A204.1 (cell line): ENCODE measurements around the gene EPHA4.

Experiments
- FAIRE-seq: peaks from 2 replicates; lab custom pipeline; 2012; peaks lifted over from hg19 to GRCh38; lab: Jason Lieb, UNC

Gene EPHA4

DNA sequence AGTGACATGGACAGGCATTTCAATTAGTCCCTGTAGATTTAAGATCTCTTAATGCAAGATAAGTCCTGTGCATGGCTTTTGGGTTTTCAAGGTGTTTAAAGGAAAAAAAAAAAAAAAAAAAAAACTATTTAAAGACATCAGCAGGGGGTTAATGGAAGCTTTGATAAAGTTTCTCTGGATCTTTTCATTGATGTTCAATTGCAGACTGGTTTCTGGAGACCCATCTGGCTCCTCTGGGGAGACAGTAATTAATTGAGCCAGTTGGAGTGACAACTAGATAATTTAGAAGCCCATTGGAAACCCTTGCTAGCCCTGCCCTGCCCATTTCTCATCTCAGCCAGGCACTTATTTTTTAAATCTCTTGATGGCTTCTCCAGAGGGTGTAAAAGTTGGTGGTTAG, 98.7 kb downstream of the EPHA4 start:
- FAIRE-seq, result no peak

DNA sequence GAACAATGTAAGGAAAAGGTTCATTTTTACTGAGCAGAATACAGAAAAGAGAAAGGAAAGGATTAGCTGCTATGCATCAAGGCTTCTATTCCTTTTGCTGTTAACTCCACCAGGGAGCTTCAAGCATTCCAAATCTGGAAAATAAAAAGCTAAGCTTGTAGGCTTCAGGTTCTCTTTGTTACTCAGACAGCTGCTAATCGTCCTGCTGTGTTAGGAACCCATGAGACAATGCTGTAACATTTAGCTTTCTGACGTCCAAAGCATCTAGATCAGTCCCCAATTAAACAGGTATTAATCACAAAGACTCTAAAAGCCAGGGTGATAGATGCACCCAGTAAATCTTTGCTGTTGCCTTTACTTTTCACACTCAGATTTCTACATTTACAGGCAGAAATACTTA, 103.8 kb downstream of the EPHA4 start:
- FAIRE-seq, result no peak

DNA sequence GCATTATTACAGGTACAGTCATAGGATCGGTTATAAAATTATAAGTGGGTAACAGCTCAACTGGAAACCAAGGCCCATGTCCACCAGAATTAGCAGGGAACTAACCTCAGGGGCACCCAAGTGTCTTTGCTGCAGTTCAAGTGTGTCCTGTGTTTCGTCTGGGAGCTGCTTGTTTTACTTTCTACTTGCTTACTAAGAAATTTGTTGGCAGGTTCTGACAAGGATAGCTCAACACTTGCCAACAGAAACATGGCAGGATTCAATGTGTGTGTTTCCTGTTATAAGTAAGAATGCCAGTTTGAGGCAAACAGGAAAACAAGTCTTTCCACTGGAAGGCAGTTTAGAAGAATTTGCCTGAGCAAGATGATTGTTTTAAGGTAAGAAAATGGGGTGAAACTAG, 104.5 kb downstream of the EPHA4 start:
- FAIRE-seq, result no peak

DNA sequence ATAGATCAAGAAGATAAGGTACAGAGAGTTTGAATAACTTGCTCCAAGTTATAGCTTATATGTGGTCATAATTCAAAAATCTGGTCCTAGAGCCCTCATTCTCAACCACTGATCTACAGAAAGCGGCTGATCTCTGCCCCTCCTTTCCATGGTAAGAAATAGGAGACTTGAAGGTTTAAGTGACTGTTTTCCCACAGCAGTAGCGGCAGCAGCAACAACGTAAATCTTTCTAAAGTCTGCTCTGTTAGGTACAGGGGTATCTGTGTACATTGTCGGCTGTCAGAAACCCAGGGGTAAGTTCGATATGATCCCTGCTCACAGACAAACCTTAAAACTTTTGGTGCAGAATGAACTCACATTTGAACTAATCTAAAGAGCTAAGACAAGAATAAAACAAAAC, 105.4 kb downstream of the EPHA4 start:
- FAIRE-seq, result no peak

DNA sequence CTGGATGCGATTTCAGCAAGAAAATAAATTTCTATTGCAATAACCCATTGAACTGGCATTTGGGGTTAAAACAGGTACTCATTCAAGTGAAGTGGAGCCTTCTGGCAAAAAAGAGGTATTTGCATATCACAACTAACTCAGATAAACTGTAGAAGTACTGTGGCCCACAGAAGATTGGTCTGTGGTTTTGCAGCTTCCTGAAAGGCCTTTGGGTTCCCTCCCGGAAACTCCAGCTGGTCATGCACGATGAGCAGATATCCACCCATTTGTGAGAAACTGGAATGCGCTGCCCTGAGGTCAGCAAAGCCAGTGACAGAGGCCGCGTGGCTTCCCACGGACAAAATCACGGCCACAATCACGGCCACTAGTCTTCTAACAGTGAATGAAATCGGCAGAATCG, 106.3 kb downstream of the EPHA4 start:
- FAIRE-seq, result no peak

DNA sequence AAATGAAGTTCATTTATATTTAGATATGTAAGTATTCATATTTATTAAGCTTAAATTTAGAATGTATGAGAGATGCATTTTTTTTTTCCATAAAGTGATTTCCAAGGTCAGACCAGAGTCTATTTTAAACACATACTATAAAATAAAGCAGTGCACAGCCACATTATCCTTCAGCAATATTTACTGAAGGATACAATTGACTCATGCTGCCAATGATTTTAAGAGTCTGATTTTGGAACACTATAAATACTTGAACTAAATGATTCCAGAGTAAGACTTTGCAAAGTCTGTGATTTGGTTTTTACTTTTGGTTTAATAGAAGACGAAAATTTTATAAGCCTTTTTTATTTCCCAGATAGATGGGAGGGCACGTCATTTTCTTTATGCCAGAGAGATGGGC, 107.1 kb downstream of the EPHA4 start:
- FAIRE-seq, result no peak

DNA sequence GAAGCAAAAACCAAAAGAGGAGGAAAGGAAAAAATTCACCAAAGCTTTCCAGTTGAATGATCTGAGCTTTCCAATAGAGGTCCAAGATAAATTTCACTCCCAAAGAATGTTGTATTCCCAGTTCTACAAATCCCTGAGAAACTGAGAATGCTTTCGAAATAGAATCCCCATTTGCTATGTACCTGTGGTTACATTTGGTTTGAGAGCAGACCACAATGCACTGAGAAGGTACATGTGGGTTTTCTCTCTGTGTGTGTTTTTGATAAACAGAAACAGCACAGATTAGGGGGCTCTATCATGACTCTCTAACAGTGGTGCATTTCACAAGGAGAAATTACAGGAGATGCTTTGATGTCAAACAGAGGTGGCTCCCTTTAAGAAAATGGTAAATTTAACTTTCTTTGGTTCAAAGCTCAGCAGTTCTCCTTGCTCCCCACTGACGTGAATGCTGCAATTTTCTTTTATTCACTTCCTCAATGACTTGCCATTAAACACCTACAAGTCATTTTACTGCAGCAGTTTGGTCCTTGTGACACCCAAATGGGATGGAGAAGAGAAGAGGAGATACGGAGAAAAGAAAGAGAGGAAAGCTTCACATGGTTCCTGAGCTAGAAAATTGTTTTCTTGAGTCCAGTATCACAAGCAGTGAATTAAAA, 108.7 kb downstream of the EPHA4 start:
- no peak for FAIRE-seq

DNA sequence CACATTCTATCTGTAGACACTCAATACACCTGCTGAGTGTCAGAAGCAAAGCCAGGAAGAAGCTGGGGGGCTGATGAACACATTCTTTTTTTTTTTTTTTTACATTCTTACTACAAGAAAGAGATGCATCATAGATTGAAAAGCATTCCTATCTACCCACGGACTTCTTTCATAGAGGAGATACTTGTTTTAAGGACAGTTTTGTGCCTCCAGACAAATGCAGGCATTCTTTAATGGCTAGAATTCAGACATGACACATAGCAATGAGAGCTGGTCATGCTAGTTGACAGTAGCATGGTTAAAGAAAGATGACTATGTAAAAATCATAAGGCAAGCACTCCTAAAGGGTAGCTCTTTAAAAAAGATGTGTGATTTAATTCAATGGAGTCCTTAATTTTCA, 110.2 kb downstream of the EPHA4 start:
- FAIRE-seq, result no peak

DNA sequence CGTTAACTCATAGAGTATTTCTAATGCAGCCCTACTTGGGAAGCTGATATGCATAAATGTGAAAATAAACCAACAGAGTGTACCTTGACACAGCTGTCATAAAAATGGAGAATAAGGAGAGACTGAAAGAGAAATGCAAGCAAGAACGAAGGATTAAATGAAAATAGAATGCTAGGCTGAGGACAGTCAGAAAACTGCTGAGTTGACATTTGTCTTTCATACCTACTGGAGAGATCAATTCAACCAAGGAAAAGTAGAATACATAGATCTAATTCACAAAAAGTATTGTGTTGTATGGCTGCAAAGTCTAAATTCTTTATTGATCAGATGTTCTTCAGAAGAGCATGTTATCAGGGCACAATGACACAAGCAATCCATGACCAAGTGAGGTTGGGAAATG, 112.0 kb downstream of the EPHA4 start:
- no peak for FAIRE-seq

DNA sequence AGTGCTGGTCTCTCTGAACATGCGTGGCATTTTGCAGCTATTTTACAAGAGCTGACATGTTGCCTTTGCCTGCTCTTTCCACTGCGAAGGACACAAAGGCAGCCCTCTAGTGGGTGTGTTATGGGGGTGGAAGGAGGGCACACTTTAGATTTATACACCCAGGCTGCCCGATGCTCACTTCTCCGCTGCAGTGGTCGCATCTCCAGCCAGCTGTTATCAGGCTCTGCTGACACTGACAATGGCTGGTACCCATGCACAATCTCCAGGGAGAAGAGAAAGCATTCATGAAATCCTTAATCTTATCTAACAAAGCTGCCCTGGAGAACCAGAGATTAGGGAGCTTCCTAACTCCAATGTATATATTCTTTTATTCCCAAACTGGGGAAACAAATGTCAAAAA, 113.5 kb downstream of the EPHA4 start:
- no peak for FAIRE-seq

DNA sequence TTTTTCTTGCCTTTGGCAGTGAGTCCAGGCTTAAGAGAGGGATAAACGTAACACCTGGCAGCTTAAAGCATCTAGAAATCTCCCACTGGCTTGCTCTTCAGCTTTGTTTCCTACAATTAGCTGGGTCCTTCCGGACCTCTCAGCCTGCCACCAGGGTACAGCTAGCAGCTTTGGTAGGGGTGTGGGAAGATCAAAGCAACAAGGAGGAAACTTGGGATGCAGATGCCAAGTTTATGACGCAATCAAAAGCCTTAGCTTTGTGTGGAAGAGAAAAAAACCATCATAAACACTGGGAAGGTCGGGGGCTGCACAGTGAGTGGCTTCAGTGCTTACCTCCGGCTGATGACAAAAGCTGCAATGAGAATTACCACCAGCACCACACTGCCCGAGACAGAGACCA, 116.9 kb downstream of the EPHA4 start:
- FAIRE-seq, result no peak

DNA sequence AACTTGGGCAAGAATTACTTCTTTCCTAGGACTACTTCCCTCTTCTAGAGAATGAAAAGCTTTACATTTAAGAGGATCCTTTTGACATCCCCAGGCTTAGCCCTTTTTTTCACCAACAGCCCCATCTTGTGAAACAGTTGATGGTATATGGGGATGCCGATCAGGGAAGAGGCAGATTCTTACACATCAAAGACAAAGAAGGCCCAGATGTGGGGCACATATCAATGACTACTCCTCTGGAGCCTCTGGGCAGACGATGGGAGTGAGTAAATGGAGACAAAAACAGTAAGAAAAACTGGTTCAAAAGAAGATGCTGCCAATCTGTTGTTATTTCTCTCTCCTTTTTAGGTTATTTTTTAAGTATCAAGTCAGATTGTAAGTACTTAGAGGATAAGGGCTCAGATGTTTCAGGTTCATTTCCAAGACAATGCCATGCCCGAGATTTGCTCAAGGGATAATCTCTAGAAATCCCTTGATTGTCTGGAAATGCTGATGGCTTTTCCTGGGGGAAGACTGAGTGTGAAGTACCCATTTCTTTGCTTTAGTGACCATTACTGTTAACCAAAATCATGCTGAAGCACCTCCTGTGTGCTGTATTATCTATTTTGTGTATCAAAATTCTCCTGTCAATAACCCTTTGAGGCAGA, 117.5 kb downstream of the EPHA4 start:
- FAIRE-seq, result no peak

DNA sequence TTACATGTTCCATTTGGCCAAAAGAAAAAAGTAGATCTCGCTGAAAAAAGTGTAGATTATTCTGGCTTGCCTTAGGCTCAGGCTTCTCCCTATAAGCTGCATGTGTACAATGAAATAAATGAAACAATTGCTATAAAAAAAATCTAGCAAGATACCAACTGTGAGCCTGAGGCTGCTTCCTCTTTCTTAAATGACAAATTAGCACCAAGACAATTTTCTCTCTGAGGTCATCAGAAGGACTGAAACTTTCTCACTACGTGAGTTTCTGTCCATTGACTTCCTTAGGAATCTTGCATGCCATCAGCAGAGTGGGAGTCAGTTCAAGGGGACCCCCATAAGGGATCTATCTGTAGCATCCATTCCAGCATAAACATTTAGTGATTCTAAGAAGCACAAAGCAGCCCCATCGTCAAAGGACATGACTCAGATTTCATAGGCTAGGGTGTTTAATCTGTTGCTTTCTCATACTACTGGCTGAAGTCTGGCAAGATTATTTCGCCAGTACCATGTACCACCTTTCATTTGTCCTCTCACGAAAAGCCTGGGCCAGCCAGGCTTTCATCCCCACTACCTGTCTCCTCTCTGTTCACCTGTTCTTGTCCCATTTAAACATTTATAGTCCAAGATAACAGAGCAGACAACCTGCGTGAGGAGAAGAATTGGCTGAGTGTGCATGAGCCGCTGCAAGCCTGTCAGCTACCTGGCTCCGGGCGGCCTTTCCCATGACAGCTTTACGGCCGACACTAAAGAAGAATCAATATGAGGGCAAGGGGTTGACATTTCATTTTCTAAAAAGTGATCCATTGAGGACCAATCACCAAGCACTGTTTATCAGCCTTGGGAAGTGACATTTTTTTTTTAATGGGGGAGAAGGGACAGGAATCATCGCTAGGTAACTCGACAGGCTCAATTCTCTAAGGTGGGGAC, 120.0 kb downstream of the EPHA4 start:
- no peak for FAIRE-seq

DNA sequence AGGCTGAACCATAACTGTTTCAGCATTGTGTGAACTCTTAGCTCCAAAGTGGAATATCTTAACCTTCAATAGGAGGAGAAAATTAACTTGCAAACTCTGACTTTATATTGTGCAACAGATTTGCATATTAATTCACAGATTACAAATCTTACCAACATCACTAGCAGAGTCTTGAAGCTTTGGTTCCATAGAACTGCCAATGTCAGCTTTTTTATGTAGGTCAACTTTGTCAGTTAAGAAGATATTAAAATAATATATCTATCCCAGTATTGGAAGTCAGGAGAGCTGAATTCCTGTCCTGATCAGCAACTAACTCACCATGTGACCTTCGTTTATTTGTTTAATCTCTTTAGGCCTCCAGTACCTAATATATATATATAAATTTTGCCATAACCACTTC, 121.8 kb downstream of the EPHA4 start:
- no peak for FAIRE-seq

DNA sequence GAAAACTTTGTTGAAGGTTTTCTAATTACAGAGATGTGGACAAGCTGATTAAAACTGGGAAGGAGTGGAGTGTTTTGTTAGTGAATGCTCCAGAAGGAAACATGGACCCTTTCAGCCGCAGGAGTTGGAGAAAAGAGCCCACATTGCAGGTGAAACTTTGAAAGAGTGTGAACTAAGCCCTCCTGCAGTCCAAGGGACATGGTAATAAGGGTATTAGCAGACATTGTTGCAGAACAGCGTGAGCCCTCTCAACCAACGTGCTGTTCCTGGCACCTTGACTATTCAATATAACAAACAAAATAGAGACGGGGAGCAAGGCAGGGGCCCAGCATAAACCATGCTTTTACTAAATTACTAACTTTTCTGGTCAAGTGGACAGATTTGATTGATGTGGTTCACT, 122.7 kb downstream of the EPHA4 start:
- FAIRE-seq, result no peak

DNA sequence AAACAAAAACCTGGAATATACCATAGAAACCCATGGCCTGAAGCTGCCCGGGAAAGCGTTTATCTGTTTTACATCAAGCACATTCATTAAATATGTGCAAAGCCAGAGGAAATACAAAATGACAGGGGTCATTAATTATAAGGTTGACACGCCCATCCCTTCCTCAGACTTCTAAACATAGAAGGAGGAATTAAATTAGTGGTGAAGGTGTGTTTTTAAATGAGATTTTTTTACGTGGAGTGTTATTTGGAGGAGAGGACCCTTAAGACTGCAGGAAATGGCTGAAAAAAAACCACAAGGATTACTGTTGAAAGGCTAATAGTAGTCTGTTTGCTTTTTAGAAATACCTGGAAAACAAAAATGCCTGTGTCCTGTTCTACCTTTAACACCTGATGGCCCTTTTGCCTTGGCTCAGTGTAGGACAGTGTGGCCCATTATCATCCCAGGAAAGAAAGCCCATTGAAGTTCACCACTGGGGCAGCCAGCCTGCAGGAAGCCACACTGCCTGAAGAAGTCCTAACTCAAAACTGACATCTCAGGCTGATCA, 123.2 kb downstream of the EPHA4 start:
- no peak for FAIRE-seq

DNA sequence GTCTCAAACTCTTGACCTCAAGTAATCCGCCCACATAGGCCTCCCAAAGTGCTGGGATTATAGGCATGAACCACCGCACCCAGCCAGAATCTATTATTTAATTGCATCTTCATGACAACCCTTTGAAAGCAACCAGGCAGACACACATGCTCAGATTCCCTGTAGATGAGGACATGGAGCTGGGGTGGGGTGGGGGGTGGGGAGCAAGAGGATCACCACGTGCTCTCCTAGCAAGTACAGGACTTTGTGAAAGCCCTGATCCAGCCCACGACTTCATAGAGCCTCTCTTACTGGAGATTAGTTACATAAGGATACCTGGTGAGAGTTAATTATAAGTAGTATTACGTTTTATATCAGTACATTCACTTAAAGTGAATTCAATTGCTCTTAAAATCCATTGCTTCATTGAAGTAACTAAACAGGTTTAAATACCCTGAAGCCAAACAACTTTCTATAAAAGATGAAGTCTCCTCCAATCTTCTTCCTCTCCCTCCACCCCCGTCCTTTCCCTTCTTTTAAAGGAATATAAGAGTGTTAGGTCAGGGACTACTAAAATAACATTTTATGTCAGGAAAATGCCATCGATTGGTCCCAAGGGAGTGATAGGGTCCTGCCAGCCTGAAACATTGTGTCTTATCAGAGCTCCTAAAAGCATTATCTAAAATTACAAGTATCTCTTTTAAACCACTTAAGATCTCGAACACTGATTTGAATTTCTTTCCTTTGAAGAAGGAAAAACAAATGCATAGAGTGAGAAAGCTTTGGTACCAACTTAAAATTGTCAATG, 123.9 kb downstream of the EPHA4 start:
- FAIRE-seq, result no peak

DNA sequence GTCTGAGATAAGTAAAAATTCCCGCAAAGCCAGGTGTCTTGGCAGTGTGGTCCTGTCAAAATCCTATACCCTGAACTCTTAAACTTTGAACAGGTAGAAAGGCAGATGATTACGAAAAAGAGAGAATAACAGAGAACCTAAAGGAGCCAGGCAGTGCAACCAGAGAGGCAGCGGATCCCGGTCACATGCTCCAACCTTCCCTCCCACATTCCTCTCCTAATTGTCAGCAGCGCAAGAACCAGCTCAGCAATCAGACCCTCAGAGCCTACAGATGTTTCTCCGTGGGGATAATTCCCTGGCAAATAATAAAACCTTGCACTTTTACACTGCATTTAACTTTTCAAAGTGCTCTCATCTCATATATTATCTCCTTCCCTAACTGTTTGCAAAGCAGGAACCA, 124.8 kb downstream of the EPHA4 start:
- no peak for FAIRE-seq

DNA sequence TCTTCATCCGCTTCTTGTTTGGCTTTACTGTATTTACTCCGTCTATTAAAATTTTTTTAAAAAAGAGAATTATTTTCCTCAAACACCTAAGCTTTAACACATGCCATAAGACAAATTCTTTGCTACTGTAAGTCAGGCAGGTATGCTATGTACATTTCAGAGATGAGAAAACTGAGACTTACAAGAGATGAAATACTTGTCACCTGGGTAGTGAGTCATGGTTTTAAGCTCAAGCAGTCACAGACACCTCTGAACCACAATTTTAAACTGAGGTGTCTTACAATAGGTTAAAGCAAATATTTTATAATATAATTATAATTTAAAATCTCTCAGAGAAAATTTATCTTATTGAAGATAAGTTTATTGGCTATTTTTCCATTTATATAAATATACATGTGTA, 126.0 kb downstream of the EPHA4 start:
- no peak for FAIRE-seq

DNA sequence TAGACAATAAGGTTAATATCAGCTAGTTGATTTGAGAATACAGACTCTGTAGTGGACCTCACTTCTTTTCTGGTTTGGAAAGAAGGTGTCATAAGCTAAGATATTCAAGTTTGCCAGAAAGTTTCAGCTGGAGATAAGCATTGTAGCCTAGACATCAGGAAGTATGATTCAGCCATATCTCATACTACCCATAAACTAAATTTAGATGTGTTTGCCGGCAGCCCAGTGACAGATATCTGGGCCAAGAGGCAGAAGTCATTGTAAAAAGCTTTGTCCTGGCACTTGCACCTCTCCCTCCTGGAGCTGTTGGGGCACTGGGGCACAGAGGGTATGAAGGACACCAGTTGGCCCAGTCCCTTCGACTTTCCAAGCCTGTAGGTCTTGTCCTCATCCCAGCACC, 128.0 kb downstream of the EPHA4 start:
- FAIRE-seq, result no peak

DNA sequence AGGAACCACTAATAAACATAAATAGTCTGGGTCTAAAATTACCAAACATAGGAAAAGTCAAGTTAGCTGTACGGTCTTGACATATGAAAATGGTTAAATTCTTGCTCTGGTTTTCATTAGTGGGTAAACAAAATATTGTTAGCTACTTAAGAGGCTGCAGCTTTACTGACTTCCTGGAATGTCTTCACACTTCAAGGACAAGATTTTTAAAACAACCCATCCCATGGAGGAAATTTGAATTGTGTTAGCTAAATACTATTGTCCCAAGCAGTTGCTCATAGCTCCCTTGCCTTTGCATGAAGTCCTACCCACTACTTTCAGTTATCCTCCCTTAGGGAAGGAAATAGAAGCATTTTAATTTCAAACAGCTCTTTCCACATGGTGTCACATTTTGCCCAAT, 128.5 kb downstream of the EPHA4 start:
- FAIRE-seq, result no peak

DNA sequence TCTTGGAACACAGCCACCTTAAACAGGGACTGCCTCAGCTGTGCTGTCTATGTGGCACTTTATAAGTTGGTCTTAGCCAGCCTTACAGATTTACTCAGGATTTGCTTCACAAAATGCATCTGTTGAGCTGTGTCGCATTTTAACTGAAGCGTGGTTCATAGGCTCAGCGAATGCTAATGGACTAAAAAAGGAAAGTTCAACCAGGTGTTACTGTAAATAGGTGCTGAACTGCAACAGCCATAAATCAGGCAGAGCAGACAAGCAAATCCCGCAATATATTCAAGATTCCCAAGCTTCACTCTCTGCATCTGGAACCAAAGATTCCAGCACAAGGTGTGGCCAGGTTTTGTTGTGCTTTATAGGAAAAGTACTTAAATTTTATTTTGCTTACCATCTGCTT, 130.0 kb downstream of the EPHA4 start:
- no peak for FAIRE-seq
